ENCODE results near the gene ANAPC7. TPM values are rescaled to one million over a fixed set of nuclear protein-coding genes. Genes with fewer than 3 reads are reported as not detected.

ANAPC7 gene, protein sequence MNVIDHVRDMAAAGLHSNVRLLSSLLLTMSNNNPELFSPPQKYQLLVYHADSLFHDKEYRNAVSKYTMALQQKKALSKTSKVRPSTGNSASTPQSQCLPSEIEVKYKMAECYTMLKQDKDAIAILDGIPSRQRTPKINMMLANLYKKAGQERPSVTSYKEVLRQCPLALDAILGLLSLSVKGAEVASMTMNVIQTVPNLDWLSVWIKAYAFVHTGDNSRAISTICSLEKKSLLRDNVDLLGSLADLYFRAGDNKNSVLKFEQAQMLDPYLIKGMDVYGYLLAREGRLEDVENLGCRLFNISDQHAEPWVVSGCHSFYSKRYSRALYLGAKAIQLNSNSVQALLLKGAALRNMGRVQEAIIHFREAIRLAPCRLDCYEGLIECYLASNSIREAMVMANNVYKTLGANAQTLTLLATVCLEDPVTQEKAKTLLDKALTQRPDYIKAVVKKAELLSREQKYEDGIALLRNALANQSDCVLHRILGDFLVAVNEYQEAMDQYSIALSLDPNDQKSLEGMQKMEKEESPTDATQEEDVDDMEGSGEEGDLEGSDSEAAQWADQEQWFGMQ
- total RNA-seq, result 10 to 100 TPM; 26.0 to 38.4 (median 32.2) TPM

GRCh38 chr12:110403146-110403975, at the start of gene ANAPC7:
ANAPC7 (minus strand) TSS chr12:110403708; CDS start chr12:110403627, 81 bp downstream.
- TF ChIP-seq CTCF (IDR thresholded peaks at IDR 0.05; ENCODE audit: low read depth), result no peak

DNA sequence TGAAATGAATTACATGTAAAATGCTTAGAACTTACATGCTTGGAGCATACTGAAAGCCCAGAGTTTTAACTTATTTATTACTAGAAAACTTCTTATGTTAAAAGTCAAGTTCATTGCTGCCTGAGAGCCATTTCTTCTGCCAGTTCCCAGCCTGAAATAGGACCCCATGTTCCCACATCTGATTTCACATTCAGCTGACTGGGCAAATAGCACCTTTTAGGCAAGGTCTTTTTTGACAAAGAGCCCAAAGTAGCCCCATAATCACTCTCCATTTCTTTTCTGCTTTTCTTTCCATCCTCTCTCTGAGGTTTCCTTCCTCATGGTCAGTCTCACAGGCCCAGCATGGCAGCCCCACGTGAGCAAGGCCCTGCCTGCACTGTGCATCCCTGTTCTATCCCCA, 47.8 kb upstream of the ANAPC7 start:
- TF ChIP-seq CTCF (IDR thresholded peaks at IDR 0.05; ENCODE audit: low read depth), result no peak

DNA sequence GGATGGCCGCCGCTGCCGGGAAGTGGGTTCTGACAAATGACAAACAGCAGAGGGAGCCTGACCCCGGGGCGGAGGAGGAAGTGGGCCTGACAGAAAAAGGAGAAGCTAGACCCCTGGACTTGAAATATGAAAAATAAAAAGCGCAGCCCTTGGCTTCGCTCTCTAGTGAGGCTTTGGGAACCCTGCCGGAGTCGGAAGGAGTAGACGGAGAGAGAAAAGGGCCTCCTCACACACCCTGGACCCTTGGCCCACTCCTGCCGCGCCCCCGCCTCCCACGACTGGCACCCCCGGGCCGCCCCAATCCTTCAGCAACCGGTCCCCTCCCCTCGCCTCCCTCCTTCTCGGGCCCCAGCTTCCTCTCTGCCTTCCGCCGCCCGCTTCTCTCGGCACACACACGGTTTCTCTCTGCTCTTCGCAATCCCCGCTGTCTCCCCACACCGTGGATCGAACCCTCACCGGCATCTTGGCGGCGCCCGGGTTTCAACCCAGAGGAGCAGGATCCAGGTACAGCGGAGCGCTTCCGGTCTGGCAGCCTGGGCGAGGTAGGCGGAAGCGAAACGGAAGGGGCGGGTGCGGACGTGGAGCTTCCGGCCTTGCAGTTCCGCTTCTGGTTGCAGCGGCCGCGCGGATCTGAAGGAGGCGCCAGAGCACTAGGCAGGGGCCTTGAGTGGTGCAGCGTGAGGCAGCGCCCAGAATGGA, 46.4 kb upstream of the ANAPC7 start, which contains the start of gene ARPC3:
TSS of gene ARPC3 (minus strand) at position 539 of the 699 bp plus-strand sequence. CDS start at position 462, 77 bp downstream.
- no peak for TF ChIP-seq CTCF (IDR thresholded peaks at IDR 0.05; ENCODE audit: low read depth)

DNA sequence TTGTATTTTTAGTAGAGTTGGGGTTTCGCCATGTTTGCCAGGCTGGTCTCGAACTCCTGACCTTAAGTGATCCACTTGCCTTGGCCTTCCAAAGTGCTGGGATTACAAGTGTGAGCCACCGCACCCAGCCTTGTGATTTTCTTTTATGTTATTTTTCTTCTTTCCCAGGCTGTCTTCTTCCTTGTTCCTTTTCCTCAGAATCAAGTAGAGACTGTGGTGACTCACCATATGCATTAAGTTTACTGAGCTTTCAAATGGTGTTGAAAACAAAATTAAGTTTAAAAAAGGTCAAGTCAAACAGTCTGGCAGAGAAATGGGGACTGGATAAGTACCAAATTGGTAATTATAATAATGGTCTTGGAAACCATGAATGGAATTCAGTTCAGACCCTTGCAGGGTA, 40.9 kb upstream of the ANAPC7 start:
- TF ChIP-seq CTCF (IDR thresholded peaks at IDR 0.05; ENCODE audit: low read depth), result no peak

DNA sequence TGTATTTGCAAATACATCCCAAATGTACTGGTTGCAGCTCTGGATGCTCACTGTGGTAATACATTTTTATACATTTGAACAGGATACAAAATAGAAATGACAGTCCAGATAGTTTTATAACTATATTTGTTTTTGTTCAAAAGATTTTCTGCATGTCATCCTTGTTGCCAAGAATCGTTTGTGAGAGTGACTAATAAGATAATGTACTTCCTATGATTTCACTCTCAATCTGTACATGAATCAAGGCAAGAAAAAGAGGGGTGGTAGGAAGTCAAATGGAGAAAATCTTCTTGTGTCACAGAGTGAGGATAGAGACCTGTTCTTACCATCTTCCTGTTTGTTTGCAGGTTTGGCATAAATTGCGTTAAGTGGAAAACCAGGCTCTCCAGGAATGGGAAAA, 32.7 kb upstream of the ANAPC7 start:
- TF ChIP-seq CTCF (IDR thresholded peaks at IDR 0.05; ENCODE audit: low read depth), result no peak

DNA sequence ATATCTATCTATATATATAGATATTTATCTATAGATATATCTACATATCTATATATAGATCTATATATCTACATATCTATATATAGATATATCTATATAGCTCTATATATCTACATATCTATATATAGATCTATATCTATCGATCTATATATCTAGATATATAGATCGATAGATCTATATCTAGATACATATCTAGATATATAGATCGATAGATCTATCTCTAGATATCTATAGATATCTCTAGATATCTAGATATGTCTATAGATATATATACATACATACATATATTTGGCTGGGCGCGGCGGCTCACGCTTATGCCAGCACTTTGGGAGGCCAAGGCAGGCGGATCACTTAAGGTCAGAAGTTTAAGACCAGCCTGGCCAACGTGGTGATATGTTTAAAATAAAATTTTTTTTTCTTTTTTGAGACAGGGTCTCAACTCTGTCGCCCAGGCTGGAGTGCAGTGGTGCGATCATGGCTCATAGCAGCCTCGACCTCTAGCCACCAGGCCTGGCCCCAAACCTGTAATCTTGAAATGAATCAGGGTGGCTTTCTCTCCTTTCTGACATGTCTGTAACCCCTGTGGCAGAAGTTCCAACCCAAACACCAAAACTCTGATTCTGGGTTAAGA, 28.6 kb upstream of the ANAPC7 start:
- TF ChIP-seq CTCF (IDR thresholded peaks at IDR 0.05; ENCODE audit: low read depth), result no peak
